ENCODE data around the gene PLPP4.

The PLPP4 gene

DNA sequence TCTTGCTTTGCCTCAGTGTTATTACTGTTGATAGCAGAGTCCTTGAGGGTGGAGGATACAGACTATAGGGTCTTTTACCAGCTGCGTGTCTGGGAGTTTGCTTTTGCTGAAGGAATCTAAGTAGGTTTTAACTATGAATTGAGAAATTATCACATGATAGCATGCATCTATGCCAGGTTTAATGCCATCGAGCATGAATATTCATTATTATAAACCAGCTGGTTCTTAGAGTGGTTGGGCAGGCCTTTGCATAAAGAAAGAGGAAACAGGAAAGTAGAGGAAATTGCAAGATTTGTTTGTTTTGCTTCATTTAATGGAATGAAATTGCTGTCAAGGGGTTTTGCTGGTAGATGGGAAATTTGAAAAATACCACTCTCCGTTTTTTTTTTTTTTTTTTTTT is 70.7 kb downstream of the PLPP4 start:
- DNase-seq: no peak

GRCh38 chr10:120530699-120531098 is 73.7 kb downstream of the PLPP4 start:
- no peak for DNase-seq

DNA sequence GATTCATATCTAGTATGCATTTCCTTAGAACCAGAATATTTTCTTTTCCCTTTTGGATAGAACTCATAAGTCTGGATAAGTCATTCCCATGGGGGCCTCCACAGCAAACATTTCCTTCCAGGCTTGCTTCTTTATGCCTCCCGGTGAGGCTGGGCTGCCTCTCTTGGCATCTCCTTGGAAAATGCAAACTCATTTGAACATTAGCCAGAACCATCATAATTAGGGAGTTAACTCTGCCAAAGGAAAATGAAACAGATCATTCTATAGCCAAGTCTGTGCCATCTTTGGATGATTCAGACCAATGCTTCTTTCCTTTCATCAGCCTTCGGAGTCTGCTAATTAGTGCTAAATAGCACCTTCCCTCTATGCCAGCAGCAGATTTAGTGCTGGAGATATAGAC is 81.1 kb downstream of the PLPP4 start:
- DNase-seq: no peak

DNA sequence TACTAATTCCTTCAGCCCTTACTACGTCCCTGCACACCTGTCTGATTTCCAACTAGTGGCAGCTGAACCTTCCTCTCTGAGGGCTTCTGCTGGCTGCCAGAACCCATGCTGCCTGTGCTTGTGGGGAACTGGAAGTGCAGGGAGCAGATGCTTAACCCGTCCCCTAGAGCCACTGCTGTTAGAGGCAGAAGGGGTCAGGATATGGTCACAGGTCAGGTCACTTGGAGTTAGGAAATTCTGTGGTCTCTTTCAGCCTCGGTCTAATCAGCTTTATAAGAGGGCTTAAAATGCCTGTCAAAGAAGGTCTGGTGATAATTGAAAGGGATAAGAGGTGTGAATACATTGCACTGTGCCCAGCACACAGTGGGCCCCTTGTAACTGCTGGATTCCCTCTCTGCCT is 82.0 kb downstream of the PLPP4 start:
- DNase-seq: no peak

GRCh38 chr10:120540486-120540885 is 83.5 kb downstream of the PLPP4 start:
- DNase-seq: no peak

- no peak for DNase-seq
Measured at GRCh38 chr10:120541984-120542383, 85.0 kb downstream of the PLPP4 start.

DNA sequence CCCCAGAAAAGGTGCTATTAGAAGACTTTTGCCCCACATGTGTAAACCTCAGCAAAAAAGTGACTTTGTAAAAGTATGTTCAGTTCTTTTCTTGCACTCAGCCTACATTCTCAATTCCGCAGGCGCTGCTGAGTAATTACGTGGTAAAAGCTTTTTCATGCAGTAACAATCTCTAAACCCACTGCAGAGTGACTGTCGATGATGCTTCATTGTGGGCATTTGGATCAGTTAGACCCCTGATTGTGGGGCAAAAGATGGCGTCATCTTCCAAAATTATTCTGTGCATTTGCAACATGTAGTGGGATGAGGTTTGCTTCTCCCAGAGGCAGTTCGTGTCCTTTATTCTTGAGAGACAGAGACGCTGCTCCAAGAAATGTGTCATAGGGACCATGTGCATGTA is 85.6 kb downstream of the PLPP4 start:
- DNase-seq: no peak

DNA sequence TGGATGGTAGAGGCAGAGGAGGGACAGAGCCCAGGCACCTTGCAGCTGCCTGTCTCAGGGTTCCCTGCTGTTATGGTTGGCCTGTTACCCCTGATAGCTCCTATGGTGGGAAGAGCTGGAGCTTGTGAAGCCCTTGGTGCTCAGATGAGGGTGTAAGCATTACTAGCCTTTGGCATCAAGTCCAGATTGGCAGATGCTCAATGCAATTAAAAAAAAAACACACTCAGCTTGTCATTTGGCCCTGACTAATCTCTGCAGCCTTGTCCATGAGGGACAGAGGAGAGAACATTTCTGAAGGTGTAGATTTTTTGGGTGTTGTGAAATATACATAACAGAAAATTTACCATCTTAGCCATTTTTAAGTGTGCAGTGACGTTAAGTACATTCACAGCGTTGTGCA is 86.3 kb downstream of the PLPP4 start:
- DNase-seq: no peak

- DNase-seq: no peak
Measured at GRCh38 chr10:120548210-120548609, 91.2 kb downstream of the PLPP4 start.

DNA sequence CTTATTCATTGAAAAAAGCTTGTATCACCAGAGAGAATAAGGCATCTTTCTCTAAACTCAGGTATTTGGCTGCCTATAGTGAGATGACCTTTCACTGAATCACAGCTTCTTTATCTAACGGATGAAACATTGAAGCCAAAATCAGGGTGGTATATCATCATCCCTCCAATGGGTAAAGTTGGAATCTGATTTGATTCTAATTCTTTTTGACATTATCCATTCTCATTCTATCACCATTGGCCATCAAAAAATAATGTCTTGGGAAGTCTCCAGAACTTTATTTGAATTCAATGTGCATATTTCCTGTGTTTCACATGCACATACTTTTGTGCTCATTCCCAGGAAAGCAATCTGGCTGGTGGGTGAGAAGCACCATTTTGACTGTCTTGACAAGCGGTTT is 95.2 kb downstream of the PLPP4 start:
- no peak for DNase-seq

GRCh38 chr10:120553911-120554310 is 96.9 kb downstream of the PLPP4 start:
- no peak for DNase-seq

- DNase-seq: no peak
Measured at GRCh38 chr10:120555436-120555835, 98.4 kb downstream of the PLPP4 start.

- no peak for DNase-seq
Measured at GRCh38 chr10:120555842-120556532, 99.0 kb downstream of the PLPP4 start.

- no peak for DNase-seq
Measured at GRCh38 chr10:120557311-120557710, 100.3 kb downstream of the PLPP4 start.

DNA sequence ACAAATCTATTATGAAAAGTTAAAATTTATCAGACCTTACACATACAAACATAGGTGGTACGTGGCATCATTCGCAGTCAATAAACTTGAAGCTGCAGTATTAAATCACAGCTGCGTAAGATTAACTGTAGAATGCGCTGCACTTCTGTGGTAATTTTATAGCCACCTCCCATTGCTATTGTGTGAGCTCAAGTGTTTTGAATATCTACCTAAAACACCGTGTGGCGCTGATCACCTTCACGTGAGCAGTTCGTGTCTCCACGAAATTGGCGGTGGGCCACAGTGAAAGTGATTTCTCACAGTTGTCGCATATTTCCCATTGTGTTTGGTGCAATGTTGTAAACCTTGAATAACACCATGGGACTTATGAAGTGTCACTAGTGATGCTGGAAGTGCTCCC is 102.8 kb downstream of the PLPP4 start:
- no peak for DNase-seq

DNA sequence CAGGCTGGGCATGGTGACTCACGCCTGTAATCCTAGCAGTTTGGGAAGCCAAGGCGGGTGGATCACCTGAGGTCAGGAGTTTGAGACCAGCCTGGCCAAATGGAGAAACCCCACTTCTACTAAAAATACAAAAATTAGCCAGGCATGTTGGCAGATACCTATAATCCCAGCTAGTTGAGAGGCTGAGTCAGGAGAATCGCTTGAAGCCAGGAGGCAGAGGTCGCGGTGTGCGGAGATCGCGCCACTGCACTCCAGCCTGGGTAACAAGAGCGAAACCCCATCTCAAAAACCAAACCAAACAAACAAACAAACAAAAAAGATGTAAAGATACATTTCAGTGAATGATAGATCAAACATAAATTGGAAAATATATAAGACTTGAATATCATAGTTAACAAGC is 105.9 kb downstream of the PLPP4 start:
- DNase-seq: no peak

- DNase-seq: no peak
Measured at GRCh38 chr10:120570418-120570817, 113.4 kb downstream of the PLPP4 start.

DNA sequence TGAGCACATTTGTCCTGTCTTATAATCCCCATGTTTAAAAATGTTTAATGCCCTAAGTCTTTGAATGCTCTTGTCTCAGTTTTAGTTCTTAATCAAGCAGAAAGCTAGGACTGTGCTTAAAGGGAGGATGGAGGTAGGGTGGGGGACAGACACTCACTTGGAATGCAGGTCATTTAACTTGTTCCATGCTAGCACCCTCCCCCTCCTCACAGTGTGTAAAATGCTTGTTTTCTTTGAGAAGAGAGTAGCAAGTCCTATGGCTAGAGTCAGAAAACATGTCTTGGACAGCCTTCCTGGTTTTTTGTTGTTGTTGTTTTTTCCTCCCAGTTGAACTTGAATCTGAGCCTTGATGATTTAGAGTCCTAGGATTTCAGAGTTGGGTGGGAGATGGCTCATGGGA is 114.2 kb downstream of the PLPP4 start:
- DNase-seq: no peak

GRCh38 chr10:120572307-120572706 is 115.3 kb downstream of the PLPP4 start:
- no peak for DNase-seq

- DNase-seq: no peak
Measured at GRCh38 chr10:120573355-120573754, 116.3 kb downstream of the PLPP4 start.

DNA sequence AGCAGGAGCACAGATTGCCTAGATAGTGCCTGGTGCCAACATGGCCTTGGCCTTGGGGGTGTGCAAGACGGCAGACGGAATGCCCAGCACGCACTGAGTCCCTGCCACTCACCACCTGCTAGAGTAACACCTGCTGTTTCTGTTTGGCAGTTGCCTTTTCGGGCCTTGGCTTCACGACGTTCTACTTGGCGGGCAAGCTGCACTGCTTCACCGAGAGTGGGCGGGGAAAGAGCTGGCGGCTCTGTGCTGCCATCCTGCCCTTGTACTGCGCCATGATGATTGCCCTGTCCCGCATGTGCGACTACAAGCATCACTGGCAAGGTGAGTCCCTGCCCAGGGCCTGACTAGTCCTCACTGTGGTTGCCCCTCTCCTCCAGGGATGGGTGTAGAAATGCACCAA is 118.0 kb downstream of the PLPP4 start:
- no peak for DNase-seq

- no peak for DNase-seq
Measured at GRCh38 chr10:120575411-120575810, 118.4 kb downstream of the PLPP4 start.

- no peak for DNase-seq
Measured at GRCh38 chr10:120578134-120578533, 121.1 kb downstream of the PLPP4 start.

DNA sequence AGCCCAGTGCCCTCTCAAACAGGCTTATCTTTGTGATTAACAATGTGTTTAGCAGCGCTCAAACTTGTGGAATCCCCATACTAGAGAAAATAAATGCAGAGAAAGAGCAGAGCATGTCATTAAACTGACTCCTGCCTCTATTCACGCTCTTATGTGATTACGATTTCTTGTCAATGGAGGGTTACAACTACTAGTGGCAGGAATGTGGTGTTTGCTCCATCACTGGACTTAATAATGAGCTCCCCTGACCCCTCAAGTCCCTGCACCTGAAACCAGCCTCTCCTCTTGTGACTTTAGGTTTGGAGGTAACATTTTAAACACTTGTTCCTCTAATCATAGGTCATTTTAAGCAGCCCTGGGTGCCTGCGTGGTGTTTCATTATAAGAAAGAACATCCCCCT is 121.9 kb downstream of the PLPP4 start:
- no peak for DNase-seq
